Adrenal gland (tissue), 5 donors: ENCODE measurements around the gene TBC1D32.

Source experiments
- CTCF ChIP-seq, 6 experiments: fragments of 450-650 bp in 4 of 6; fragments of 200-600 bp in 2 of 6; sonication (generic) in 1 of 6; IDR thresholded peaks; 1 replicate in 5 of 6; 2 replicates in 1 of 6; pipeline versions ENCODE4 v1.5.1 to v1.8.0; 2016 to 2021; ENCODE audit warnings: antibody characterized with exemption in 6 of 6, mild to moderate bottlenecking in 2 of 6, moderate library complexity in 1 of 6
- POLR2A ChIP-seq, 2 donors: fragments of 450-650 bp; IDR thresholded peaks; one replicate each; pipeline ENCODE4 v1.6.1; 2017; ENCODE audit warnings: antibody characterized with exemption in 2 of 2, mild to moderate bottlenecking in 2 of 2, moderate library complexity in 1 of 2
- donor health status: DM: no; HTN: no; CAD: no.

DNA sequence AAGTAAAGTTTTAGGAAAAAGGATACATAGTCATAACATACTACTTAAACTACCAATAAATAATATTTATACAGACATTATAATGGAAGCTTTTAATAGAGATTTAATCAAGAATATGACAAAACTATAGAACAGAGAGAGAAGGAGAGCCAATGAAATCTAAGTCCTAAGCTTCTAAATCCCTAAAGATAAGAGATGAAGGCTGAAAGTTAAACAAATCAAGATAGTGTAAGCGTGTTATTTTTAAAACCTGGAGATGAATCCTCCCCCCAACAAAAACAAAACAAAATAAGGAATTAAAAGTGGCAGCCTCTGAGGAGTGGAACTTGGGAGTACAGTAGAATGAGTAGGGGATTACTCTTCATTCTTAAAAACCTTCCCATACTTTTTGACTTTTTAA lies 145.9 kb downstream of the TBC1D32 start:
- no peak for TF ChIP-seq CTCF (IDR thresholded peaks at IDR 0.05)
- no peak for TF ChIP-seq POLR2A (IDR thresholded peaks at IDR 0.05)
